ENCODE results near the gene MCF2L.

GRCh38 chr13:112958127-112958989 lies 10.7 kb upstream of the MCF2L start:
- no peak for TF ChIP-seq TAF1 (IDR thresholded peaks at IDR 0.05; ENCODE audit: low read depth, low read length)
- no peak for TF ChIP-seq POLR2A (IDR thresholded peaks at IDR 0.05; ENCODE audit: low read depth, low read length)
- no peak for TF ChIP-seq POLR2AphosphoS5 (IDR thresholded peaks at IDR 0.05; ENCODE audit: low read depth, low read length)
- TF ChIP-seq PAX5 (IDR thresholded peaks at IDR 0.05; ENCODE audit: insufficient read depth, low read length, severe bottlenecking): no peak
- TF ChIP-seq SPI1 (IDR thresholded peaks at IDR 0.05; ENCODE audit: low read depth, low read length): no peak
- no peak for TF ChIP-seq POU2F2 (IDR thresholded peaks at IDR 0.05; ENCODE audit: low read depth, low read length)

Measured in GM12891 (cell line).